ENCODE results near the gene UNC5C. TPM values are rescaled to one million over a fixed set of nuclear protein-coding genes. Genes with fewer than 3 reads are reported as not detected.

The UNC5C gene
- total RNA-seq, 1 donor from 2014 or later: 0.39 TPM

- Mint-ChIP-seq H3K9me3 (peaks cover 23% of the 10 kb centered on the region), H3K4me1 (peaks cover 22% of the 10 kb centered on the region)
- H3K36me3 ChIP-seq: no peaks in the 10 kb centered on the region
Observed at GRCh38 chr4:95469617-95470016, 79.2 kb downstream of the UNC5C start.

GRCh38 chr4:95466791-95467190, 82.0 kb downstream of the UNC5C start:
- H3K36me3 ChIP-seq: no peaks in the 10 kb centered on the region
- no peaks in the 10 kb centered on the region for H3K4me1 ChIP-seq
- no peaks in the 10 kb centered on the region for H3F3A ChIP-seq (ENCODE audit: low read depth)
- H3K27ac ChIP-seq: no peak overlapping the region
- H4K20me1 ChIP-seq (ENCODE audit: low read depth): no peaks in the 10 kb centered on the region
- H3K4me2 ChIP-seq: no peak overlapping the region
- H3K9me3 Mint-ChIP-seq: peaks cover 17% of the 10 kb centered on the region
- H3K79me2 ChIP-seq (ENCODE audit: low read depth): no peaks in the 10 kb centered on the region
- peaks cover 19% of the 10 kb centered on the region for H3K4me1 Mint-ChIP-seq
- H3K9me3 ChIP-seq (ENCODE audit: low read depth): no peaks in the 10 kb centered on the region
- H3K36me3 Mint-ChIP-seq: peaks cover 30% of the 10 kb centered on the region
- H3K27ac Mint-ChIP-seq: no peak overlapping the region
- no peaks in the 10 kb centered on the region for H3K27me3 Mint-ChIP-seq (ENCODE audit: insufficient read depth, low read depth)
- no peak for DNase-seq (ENCODE audit: low spot score)
- H2AFZ ChIP-seq (replicated peaks): no peak overlapping the region
- H3K4me3 Mint-ChIP-seq: no peak overlapping the region
- no peaks in the 10 kb centered on the region for H3K27me3 ChIP-seq
- no peak overlapping the region for H3K4me3 ChIP-seq
- H3K9ac ChIP-seq: no peak overlapping the region
- no peak for TF ChIP-seq EZH2phosphoT487 (IDR thresholded peaks at IDR 0.05)
- TF ChIP-seq CTCF (IDR thresholded peaks at IDR 0.05): no peak
- TF ChIP-seq EZH2 (IDR thresholded peaks at IDR 0.05): no peak

More at GRCh38 chr4:95469617-95470016, 79.2 kb downstream of the UNC5C start:
- H2AFZ ChIP-seq (replicated peaks): no peak overlapping the region
- no peaks in the 10 kb centered on the region for H3K79me2 ChIP-seq (ENCODE audit: low read depth)
- no peak overlapping the region for H3K4me3 ChIP-seq
- no peaks in the 10 kb centered on the region for H3K27me3 Mint-ChIP-seq (ENCODE audit: insufficient read depth, low read depth)
- no peaks in the 10 kb centered on the region for H3K27me3 ChIP-seq
- H3F3A ChIP-seq (ENCODE audit: low read depth): no peaks in the 10 kb centered on the region
- peaks cover 12% of the 10 kb centered on the region for H3K4me1 ChIP-seq
- no peaks in the 10 kb centered on the region for H4K20me1 ChIP-seq (ENCODE audit: low read depth)
- H3K9ac ChIP-seq: no peak overlapping the region
- H3K9me3 ChIP-seq (ENCODE audit: low read depth): no peaks in the 10 kb centered on the region
- DNase-seq (ENCODE audit: low spot score): no peak
- H3K27ac ChIP-seq: no peak overlapping the region
- H3K27ac Mint-ChIP-seq: no peak overlapping the region
- no peak overlapping the region for H3K4me3 Mint-ChIP-seq
- no peak overlapping the region for H3K4me2 ChIP-seq
- TF ChIP-seq CTCF (IDR thresholded peaks at IDR 0.05) (no peak), EZH2 (IDR thresholded peaks at IDR 0.05) (no peak), EZH2phosphoT487 (IDR thresholded peaks at IDR 0.05) (no peak)
- H3K36me3 Mint-ChIP-seq: peaks cover 38% of the 10 kb centered on the region

- H3K27me3 ChIP-seq: no peaks in the 10 kb centered on the region
- no peaks in the 10 kb centered on the region for H3K36me3 ChIP-seq
- peaks cover 2% of the 10 kb centered on the region for H3K27me3 Mint-ChIP-seq (ENCODE audit: insufficient read depth, low read depth)
- H2AFZ ChIP-seq (replicated peaks): no peak overlapping the region
- no peak overlapping the region for H3K27ac ChIP-seq
- no peak overlapping the region for H3K4me3 ChIP-seq
- no peak for TF ChIP-seq CTCF (IDR thresholded peaks at IDR 0.05)
- TF ChIP-seq EZH2 (IDR thresholded peaks at IDR 0.05): no peak
- TF ChIP-seq EZH2phosphoT487 (IDR thresholded peaks at IDR 0.05): no peak
- H3F3A ChIP-seq (ENCODE audit: low read depth): no peaks in the 10 kb centered on the region
- no peak overlapping the region for H3K4me3 Mint-ChIP-seq
- H3K9ac ChIP-seq: no peak overlapping the region
- H3K9me3 Mint-ChIP-seq: peaks cover 11% of the 10 kb centered on the region
- peaks cover 15% of the 10 kb centered on the region for H3K4me1 Mint-ChIP-seq
- no peak overlapping the region for H3K4me2 ChIP-seq
- no peak overlapping the region for H3K27ac Mint-ChIP-seq
- no peaks in the 10 kb centered on the region for H3K79me2 ChIP-seq (ENCODE audit: low read depth)
- H3K9me3 ChIP-seq (ENCODE audit: low read depth): no peaks in the 10 kb centered on the region
- no peaks in the 10 kb centered on the region for H3K4me1 ChIP-seq
- peaks cover 31% of the 10 kb centered on the region for H3K36me3 Mint-ChIP-seq
- H4K20me1 ChIP-seq (ENCODE audit: low read depth): no peaks in the 10 kb centered on the region
- no peak for DNase-seq (ENCODE audit: low spot score)
Observed at GRCh38 chr4:95465010-95465409, 83.8 kb downstream of the UNC5C start.

Data from neural progenitor cell (in vitro differentiated cells).